ENCODE results near the gene LZTS3.

LZTS3 gene

DNA sequence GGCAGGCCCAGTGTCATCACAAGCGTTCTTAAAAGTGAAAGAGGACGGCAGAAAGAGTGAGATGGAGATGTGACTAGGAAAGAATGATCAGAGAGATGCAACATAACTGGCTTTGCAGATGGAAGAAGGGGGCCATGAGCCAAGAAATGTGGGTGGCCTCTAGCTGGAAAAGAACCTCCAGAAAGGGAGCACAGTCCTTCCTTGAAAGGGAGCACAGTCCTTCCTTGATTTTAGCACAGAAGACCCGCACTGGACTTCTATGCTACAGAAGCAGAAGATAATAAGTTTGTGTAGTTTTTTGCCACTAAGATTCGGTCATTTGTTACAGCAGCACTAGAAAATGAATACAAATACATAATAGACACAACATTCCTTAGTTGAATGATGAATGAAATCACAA is 7.0 kb upstream of the LZTS3 start:
- no peak for TF ChIP-seq TAF1 (IDR thresholded peaks at IDR 0.05; ENCODE audit: borderline replicate concordance, insufficient read depth, low read length)
- TF ChIP-seq FOXP2 (optimal IDR thresholded peaks at IDR 0.05; ENCODE audit: borderline replicate concordance, extremely low read depth, extremely low read length, insufficient read depth), result no peak
- TF ChIP-seq, protein P1, sequence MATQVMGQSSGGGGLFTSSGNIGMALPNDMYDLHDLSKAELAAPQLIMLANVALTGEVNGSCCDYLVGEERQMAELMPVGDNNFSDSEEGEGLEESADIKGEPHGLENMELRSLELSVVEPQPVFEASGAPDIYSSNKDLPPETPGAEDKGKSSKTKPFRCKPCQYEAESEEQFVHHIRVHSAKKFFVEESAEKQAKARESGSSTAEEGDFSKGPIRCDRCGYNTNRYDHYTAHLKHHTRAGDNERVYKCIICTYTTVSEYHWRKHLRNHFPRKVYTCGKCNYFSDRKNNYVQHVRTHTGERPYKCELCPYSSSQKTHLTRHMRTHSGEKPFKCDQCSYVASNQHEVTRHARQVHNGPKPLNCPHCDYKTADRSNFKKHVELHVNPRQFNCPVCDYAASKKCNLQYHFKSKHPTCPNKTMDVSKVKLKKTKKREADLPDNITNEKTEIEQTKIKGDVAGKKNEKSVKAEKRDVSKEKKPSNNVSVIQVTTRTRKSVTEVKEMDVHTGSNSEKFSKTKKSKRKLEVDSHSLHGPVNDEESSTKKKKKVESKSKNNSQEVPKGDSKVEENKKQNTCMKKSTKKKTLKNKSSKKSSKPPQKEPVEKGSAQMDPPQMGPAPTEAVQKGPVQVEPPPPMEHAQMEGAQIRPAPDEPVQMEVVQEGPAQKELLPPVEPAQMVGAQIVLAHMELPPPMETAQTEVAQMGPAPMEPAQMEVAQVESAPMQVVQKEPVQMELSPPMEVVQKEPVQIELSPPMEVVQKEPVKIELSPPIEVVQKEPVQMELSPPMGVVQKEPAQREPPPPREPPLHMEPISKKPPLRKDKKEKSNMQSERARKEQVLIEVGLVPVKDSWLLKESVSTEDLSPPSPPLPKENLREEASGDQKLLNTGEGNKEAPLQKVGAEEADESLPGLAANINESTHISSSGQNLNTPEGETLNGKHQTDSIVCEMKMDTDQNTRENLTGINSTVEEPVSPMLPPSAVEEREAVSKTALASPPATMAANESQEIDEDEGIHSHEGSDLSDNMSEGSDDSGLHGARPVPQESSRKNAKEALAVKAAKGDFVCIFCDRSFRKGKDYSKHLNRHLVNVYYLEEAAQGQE (IDR thresholded peaks at IDR 0.05; ENCODE audit: insufficient read depth in 1 of 2, low read depth in 2 of 2, low read length in 2 of 2), result no peak
- TF ChIP-seq SIN3A (IDR thresholded peaks at IDR 0.05; ENCODE audit: borderline replicate concordance, insufficient read depth, low read length), result no peak
- TF ChIP-seq POLR2AphosphoS5 (IDR thresholded peaks at IDR 0.05; ENCODE audit: low read depth, low read length), result no peak

DNA sequence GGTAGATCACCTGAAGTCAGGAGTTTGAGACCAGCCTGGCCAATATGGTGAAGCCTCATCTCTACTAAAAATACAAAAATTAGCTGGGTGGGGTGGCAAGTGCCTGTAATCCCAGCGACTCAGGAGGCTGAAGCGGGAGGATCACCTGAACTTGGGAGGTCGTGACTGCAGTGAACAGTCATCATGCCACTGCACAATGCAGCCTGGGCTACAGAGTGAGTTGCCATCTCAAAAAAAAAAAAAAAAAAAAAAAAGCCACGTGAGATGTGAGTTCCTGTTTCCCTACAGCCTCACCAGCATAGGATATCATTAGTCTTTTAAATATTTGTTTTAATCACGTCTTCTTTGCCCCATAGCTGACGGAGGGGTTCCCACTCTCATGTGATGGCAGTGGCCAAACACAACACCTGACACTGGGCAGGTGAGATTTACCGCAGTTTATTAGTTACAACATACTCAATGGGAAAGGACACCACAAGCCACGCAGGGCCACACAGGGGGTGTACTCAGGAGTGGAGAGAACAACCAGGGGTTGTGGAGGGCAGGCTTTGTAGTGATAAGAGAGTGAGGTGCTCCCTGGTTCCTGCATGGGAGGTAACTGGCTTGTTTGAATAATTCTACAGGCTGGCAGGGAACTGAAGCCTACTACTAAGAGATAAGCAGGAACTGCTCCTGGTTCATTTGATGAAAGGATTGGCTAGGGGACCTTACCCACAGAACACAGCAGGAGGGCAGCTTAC is 4.6 kb upstream of the LZTS3 start:
- TF ChIP-seq, protein P1 (IDR thresholded peaks at IDR 0.05; ENCODE audit: insufficient read depth in 1 of 2, low read depth in 2 of 2, low read length in 2 of 2), result no peak
- TF ChIP-seq FOXP2 (optimal IDR thresholded peaks at IDR 0.05; ENCODE audit: borderline replicate concordance, extremely low read depth, extremely low read length, insufficient read depth) (no peak), SIN3A (IDR thresholded peaks at IDR 0.05; ENCODE audit: borderline replicate concordance, insufficient read depth, low read length) (no peak), TAF1 (IDR thresholded peaks at IDR 0.05; ENCODE audit: borderline replicate concordance, insufficient read depth, low read length) (no peak), POLR2AphosphoS5 (IDR thresholded peaks at IDR 0.05; ENCODE audit: low read depth, low read length) (no peak)

DNA sequence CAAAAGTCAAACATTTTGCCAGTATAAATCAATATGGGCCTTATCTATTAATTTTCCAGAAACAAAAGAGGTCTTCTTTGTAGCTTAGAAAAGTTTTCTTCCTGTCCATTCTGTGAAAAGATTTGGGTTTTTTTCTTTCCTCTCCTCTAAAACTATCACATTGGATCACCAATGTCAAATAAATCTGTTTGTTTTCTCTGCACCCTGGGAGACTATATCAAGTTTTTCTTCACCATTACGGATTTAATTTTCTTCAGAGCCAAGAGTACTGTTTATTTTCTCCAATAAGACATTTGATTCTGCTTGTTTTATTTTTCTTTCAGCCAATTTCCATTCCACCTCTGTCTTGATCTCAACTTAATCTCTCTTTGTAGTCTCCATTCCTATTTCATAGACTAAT is 1.9 kb upstream of the LZTS3 start:
- no peak for TF ChIP-seq SIN3A (IDR thresholded peaks at IDR 0.05; ENCODE audit: borderline replicate concordance, insufficient read depth, low read length)
- TF ChIP-seq, protein P1 (IDR thresholded peaks at IDR 0.05; ENCODE audit: insufficient read depth in 1 of 2, low read depth in 2 of 2, low read length in 2 of 2), result no peak

DNA sequence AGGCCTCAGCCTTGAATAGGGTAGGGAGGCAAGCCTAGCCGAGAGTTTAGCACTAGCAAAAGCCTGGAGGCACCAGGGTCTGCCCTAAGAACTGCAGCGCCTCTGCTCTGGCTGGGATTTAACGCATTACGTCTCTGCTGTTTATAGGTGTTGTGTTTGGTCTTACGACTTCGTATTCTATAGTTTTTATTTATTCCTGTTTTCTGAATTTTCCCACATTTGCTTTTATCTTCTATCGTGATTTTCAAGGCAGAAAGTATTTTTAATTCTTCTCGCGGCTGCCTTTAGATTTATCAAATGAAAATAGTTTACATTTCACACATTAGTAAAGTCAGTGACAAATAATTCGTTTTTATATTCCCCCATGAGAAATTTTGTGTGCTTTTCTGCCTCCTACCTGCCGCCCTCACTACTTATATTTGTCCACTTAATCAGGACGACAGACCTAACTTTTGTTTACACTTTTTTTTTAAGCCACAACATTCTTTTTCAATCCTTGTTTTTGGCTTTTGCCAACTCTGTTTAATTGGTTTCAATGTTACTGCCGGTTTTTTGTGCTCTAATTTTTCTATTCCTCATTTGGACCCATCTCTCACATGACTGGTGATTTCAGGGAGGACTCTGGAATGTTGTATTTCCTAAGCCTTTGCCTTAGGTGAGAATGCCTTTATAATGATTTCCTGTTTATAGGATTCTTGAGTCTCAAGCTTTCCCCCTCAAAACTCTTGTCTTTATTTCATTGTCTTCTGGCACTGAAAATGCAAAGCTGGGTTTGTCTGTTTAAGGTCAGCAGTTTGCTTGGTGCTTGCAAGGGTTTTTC is 1.3 kb upstream of the LZTS3 start:
- no peak for TF ChIP-seq FOXP2 (optimal IDR thresholded peaks at IDR 0.05; ENCODE audit: borderline replicate concordance, extremely low read depth, extremely low read length, insufficient read depth)
- TF ChIP-seq, protein P1 (IDR thresholded peaks at IDR 0.05; ENCODE audit: insufficient read depth in 1 of 2, low read depth in 2 of 2, low read length in 2 of 2), result no peak
- no peak for TF ChIP-seq TAF1 (IDR thresholded peaks at IDR 0.05; ENCODE audit: borderline replicate concordance, insufficient read depth, low read length)
- no peak for TF ChIP-seq POLR2AphosphoS5 (IDR thresholded peaks at IDR 0.05; ENCODE audit: low read depth, low read length)
- TF ChIP-seq SIN3A (IDR thresholded peaks at IDR 0.05; ENCODE audit: borderline replicate concordance, insufficient read depth, low read length), result no peak
